Loucy (cell line): ENCODE data around the gene HSD17B4.
"Not testable (repeated sequence)": the region's sequence is repeated elsewhere in the genome, so short reads cannot be mapped to it uniquely, and the experiment has no call there.

Source experiments
- H2AFZ ChIP-seq: fragments of 200-600 bp; sonication (generic); 2 replicates; pipeline ENCODE4 v1.6.0; 2016; ENCODE audit warnings: antibody characterized with exemption, mild to moderate bottlenecking, low read length, moderate library complexity
- H3F3A ChIP-seq: fragments of 200-600 bp; 2 replicates; pipeline ENCODE4 v1.6.0; 2016; ENCODE audit warnings: antibody characterized with exemption, low read depth, mild to moderate bottlenecking
- H3K27me3 ChIP-seq: fragments of 200-600 bp; sonication (generic); 2 replicates; pipeline ENCODE4 v1.6.1; 2014; ENCODE audit warnings: low read length, mild to moderate bottlenecking; ENCODE audit not compliant: insufficient read depth, poor library complexity, severe bottlenecking
- H3K36me3 ChIP-seq: fragments of 200-600 bp; sonication (generic); 2 replicates; pipeline ENCODE4 v1.6.1; 2016; ENCODE audit warnings: low read length; ENCODE audit not compliant: insufficient read depth
- H3K4me1 ChIP-seq: fragments of 200-600 bp; sonication (generic); 2 replicates; pipeline ENCODE4 v1.5.1; 2014; ENCODE audit warnings: low read length, mild to moderate bottlenecking; ENCODE audit not compliant: insufficient read depth, poor library complexity, severe bottlenecking
- H3K4me2 ChIP-seq: fragments of 200-600 bp; sonication (generic); 2 replicates; pipeline ENCODE4 v1.6.0; 2014; ENCODE audit warnings: antibody characterized with exemption, low read length, low read depth, mild to moderate bottlenecking; ENCODE audit not compliant: poor library complexity, severe bottlenecking
- H3K4me3 ChIP-seq: fragments of 200-600 bp; sonication (generic); 2 replicates; pipeline ENCODE4 v1.5.1; 2014; ENCODE audit warnings: low read length, mild to moderate bottlenecking, mixed read lengths; ENCODE audit not compliant: poor library complexity, severe bottlenecking
- H3K79me2 ChIP-seq: fragments of 200-600 bp; sonication (generic); 2 replicates; pipeline ENCODE4 v1.6.1; 2014; ENCODE audit warnings: low read length; ENCODE audit not compliant: insufficient read depth
- H3K9ac ChIP-seq: fragments of 200-600 bp; sonication (generic); 2 replicates; pipeline ENCODE4 v1.6.0; 2014; ENCODE audit warnings: mild to moderate bottlenecking, low read depth, low read length, moderate library complexity; ENCODE audit not compliant: poor library complexity, severe bottlenecking
- H3K9me2 ChIP-seq: fragments of 200-600 bp; sonication (generic); replicated peaks from 2 replicates; pipeline ENCODE4 v1.6.1; 2016; ENCODE audit warnings: low read depth, low read length, mixed read lengths
- H3K9me3 ChIP-seq: fragments of 200-600 bp; sonication (generic); 2 replicates; pipeline ENCODE4 v1.6.1; 2014; ENCODE audit warnings: mild to moderate bottlenecking, antibody characterized with exemption, low read length, low read depth; ENCODE audit not compliant: insufficient read depth
- H4K20me1 ChIP-seq: fragments of 200-600 bp; sonication (generic); 2 replicates; pipeline ENCODE4 v1.6.0; 2014; ENCODE audit warnings: antibody characterized with exemption, low read length, mild to moderate bottlenecking; ENCODE audit not compliant: insufficient read depth, poor library complexity, severe bottlenecking
- CTCF ChIP-seq: fragments of 200-600 bp; sonication (generic); conservative IDR thresholded peaks from 2 replicates; pipeline ENCODE4 v1.5.1; 2014; ENCODE audit warnings: mild to moderate bottlenecking, antibody characterized with exemption, low read length
- EZH2phosphoT487 ChIP-seq: fragments of 200-600 bp; IDR thresholded peaks from 2 replicates; pipeline ENCODE4 v1.6.1; 2018; ENCODE audit warnings: antibody characterized with exemption, mild to moderate bottlenecking, moderate library complexity, borderline replicate concordance

HSD17B4 gene

GRCh38 chr5:119515192-119515591 lies 62.9 kb downstream of the HSD17B4 start:
- H3K9ac ChIP-seq, result no peak overlapping the region
- H3K4me3 ChIP-seq, result no peak overlapping the region
- no peaks in the 10 kb centered on the region for H3F3A ChIP-seq
- H2AFZ ChIP-seq, result no peak overlapping the region
- H3K9me2 ChIP-seq, result no peaks in the 10 kb centered on the region
- no peaks in the 10 kb centered on the region for H3K9me3 ChIP-seq
- H3K4me2 ChIP-seq, result no peak overlapping the region
- no peak for TF ChIP-seq EZH2phosphoT487
- TF ChIP-seq CTCF, result no peak
- peaks cover 12% of the 10 kb centered on the region; the same call in 1 of the 2 replicates for H3K36me3 ChIP-seq
- no peaks in the 10 kb centered on the region for H3K4me1 ChIP-seq
- no peaks in the 10 kb centered on the region for H3K79me2 ChIP-seq
- no peaks in the 10 kb centered on the region for H4K20me1 ChIP-seq
- no peaks in the 10 kb centered on the region for H3K27me3 ChIP-seq

- H3K36me3 ChIP-seq, H3K9ac ChIP-seq, H3F3A ChIP-seq, H3K4me3 ChIP-seq, H3K9me3 ChIP-seq, H3K9me2 ChIP-seq, H3K79me2 ChIP-seq, H2AFZ ChIP-seq, H3K27me3 ChIP-seq, H3K4me2 ChIP-seq, H3K4me1 ChIP-seq, H4K20me1 ChIP-seq: not testable (repeated sequence)
These were observed 64.8 kb downstream of the HSD17B4 start for GRCh38 chr5:119517115-119517514.

GRCh38 chr5:119521232-119521631 lies 68.9 kb downstream of the HSD17B4 start:
- H3K9me3 ChIP-seq, result no peaks in the 10 kb centered on the region
- no peak overlapping the region for H3K4me2 ChIP-seq
- H4K20me1 ChIP-seq, result no peaks in the 10 kb centered on the region
- H3F3A ChIP-seq, result no peaks in the 10 kb centered on the region
- TF ChIP-seq EZH2phosphoT487, result no peak
- TF ChIP-seq CTCF, result no peak
- H3K79me2 ChIP-seq, result no peaks in the 10 kb centered on the region
- H3K9me2 ChIP-seq, result no peaks in the 10 kb centered on the region
- H3K27me3 ChIP-seq, result no peaks in the 10 kb centered on the region
- H3K4me3 ChIP-seq, result no peak overlapping the region
- no peaks in the 10 kb centered on the region for H3K4me1 ChIP-seq
- H3K36me3 ChIP-seq, result no peaks in the 10 kb centered on the region
- H2AFZ ChIP-seq, result no peak overlapping the region
- H3K9ac ChIP-seq, result no peak overlapping the region

GRCh38 chr5:119522841-119523240 lies 70.5 kb downstream of the HSD17B4 start:
- Histone ChIP-seq H3K4me3 (no peak overlapping the region), H3K9me2 (no peaks in the 10 kb centered on the region), H3F3A (no peaks in the 10 kb centered on the region), H3K4me1 (no peaks in the 10 kb centered on the region), H3K79me2 (no peaks in the 10 kb centered on the region), H4K20me1 (no peaks in the 10 kb centered on the region), H3K9ac (no peak overlapping the region), H3K27me3 (no peaks in the 10 kb centered on the region), H2AFZ (no peak overlapping the region), H3K9me3 (no peaks in the 10 kb centered on the region), H3K36me3 (no peaks in the 10 kb centered on the region), H3K4me2 (no peak overlapping the region)
- no peak for TF ChIP-seq CTCF
- TF ChIP-seq EZH2phosphoT487, result no peak
